Liver (tissue), 3 donors: ENCODE data around the gene AIPL1.

Source experiments
- JUND ChIP-seq, 2 donors: IDR thresholded peaks; 2 replicates each; pipeline ENCODE4 v1.6.1; 2016; ENCODE audit warnings: antibody characterized with exemption in 2 of 2
- TF ChIP-seq, protein P1 (sequence below): fragments of 150-350 bp; IDR thresholded peaks from 2 replicates; pipeline ENCODE4 v1.5.1; 2017; ENCODE audit warnings: improper control_type of control experiment, low read depth, low read length; ENCODE audit not compliant: missing input control
- donor health status: healthy.
- donor health status: healthy.

DNA sequence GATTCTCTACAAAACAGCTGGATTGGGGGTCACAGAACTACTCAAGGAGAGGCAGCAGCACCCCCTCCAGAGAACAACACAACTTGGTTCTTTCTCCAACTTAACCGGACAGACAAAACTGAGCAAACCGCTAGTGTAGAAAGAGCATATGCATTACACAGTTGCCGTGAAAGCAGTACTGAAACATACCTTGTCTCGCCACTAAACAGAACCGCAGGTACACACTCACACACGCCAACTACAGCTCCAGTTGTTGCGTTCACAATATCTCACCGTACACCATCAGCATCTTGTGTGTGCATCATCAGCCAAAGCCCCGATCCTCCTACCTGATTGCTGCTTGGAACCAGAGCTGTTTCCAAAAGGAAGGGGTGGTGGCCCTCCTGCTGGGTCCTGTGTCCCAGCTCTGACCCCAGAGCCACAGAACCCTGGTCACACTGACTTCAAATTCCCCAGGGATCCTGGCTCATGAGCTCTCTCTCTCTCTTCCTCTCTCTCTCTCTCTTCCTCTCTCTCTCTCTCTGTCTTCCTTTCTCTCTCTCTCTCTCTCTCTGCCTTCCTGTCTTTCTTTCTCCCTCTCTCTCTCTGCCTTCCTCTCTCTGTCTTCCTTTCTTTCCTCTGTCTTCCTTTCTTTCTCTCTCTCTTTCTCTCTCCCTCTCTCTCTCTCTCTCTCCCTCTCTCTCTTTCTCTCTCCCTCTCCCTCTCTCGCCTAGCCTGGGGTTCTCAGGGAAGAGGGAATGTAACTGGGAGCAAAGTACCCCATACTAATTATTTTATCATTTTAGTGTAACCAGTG, 17.7 kb upstream of the AIPL1 start:
- TF ChIP-seq, protein P1, sequence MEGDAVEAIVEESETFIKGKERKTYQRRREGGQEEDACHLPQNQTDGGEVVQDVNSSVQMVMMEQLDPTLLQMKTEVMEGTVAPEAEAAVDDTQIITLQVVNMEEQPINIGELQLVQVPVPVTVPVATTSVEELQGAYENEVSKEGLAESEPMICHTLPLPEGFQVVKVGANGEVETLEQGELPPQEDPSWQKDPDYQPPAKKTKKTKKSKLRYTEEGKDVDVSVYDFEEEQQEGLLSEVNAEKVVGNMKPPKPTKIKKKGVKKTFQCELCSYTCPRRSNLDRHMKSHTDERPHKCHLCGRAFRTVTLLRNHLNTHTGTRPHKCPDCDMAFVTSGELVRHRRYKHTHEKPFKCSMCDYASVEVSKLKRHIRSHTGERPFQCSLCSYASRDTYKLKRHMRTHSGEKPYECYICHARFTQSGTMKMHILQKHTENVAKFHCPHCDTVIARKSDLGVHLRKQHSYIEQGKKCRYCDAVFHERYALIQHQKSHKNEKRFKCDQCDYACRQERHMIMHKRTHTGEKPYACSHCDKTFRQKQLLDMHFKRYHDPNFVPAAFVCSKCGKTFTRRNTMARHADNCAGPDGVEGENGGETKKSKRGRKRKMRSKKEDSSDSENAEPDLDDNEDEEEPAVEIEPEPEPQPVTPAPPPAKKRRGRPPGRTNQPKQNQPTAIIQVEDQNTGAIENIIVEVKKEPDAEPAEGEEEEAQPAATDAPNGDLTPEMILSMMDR, result no peak
- no peak for TF ChIP-seq JUND (IDR thresholded peaks at IDR 0.05)
